DND-41 (cell line): Measurements from ENCODE around the gene CAPN15.

Experiments used
- CTCF ChIP-seq: IDR thresholded peaks from 2 replicates; pipeline ENCODE4 v1.5.1; 2012; ENCODE audit warnings: borderline replicate concordance, low read length, moderate library complexity, mild to moderate bottlenecking; ENCODE audit not compliant: poor library complexity, severe bottlenecking; ENCODE audit errors: extremely low read depth
- EZH2 ChIP-seq: IDR thresholded peaks from 3 replicates; pipeline ENCODE4 v1.6.1; 2012; ENCODE audit warnings: borderline replicate concordance, low read depth, mild to moderate bottlenecking, moderate library complexity, low read length, inconsistent platforms; ENCODE audit not compliant: severe bottlenecking

- TF ChIP-seq CTCF (no peak), EZH2 (no peak)
These were observed 18.4 kb upstream of the CAPN15 start for GRCh38 chr16:508884-509736.
